K562 (cell line): ENCODE data around the gene PCNX3. TPM values are rescaled to one million over a fixed set of nuclear protein-coding genes. Genes with fewer than 3 reads are reported as not detected.

ENCODE experiments used
- ATF4 ChIP-seq: fragments of 450-650 bp; formaldehyde crosslinking; IDR thresholded peaks from 2 replicates; pipeline ENCODE4 v1.4.0; 2022; ENCODE audit warnings: mild to moderate bottlenecking, moderate library complexity
- CBX1 ChIP-seq: sonication (generic); IDR thresholded peaks from 2 replicates; pipeline ENCODE4 v1.6.1; 2016; ENCODE audit warnings: antibody characterized with exemption, low read depth, mild to moderate bottlenecking
- CREB1 ChIP-seq, 2 experiments: sonication (generic) in 1 of 2; formaldehyde crosslinking in 1 of 2; IDR thresholded peaks; 2 replicates each; pipeline versions ENCODE4 v1.6.1 to v1.8.0; 2012 to 2022; ENCODE audit warnings: inconsistent platforms in 1 of 2, mild to moderate bottlenecking in 1 of 2, missing genetic modification reagents in 1 of 2, moderate library complexity in 1 of 2
- EGR1 ChIP-seq: fragments of 450-650 bp; conservative IDR thresholded peaks from 2 replicates; pipeline ENCODE4 v1.6.1; 2017; ENCODE audit warnings: mild to moderate bottlenecking
- EP400 ChIP-seq: fragments of 450-650 bp; IDR thresholded peaks from 2 replicates; pipeline ENCODE4 v1.6.1; 2017; ENCODE audit warnings: antibody characterized with exemption, mild to moderate bottlenecking, moderate library complexity
- FUS ChIP-seq: fragments of 200-400 bp; formaldehyde crosslinking; optimal IDR thresholded peaks from 2 replicates; pipeline ENCODE3; 2017; ENCODE audit warnings: low read depth, low read length
- HOXB6 ChIP-seq: fragments of 250-450 bp; sonication (Bioruptor Pico); IDR thresholded peaks from 2 replicates; pipeline ENCODE4 v1.5.1; 2022; ENCODE audit warnings: mild to moderate bottlenecking, borderline replicate concordance
- ILK ChIP-seq: fragments of 450-650 bp; IDR thresholded peaks from 2 replicates; pipeline ENCODE4 v1.6.1; 2016; ENCODE audit warnings: missing genetic modification characterization, low read depth, mild to moderate bottlenecking, missing compliant biosample characterization, moderate library complexity, borderline replicate concordance
- MEIS2 ChIP-seq: fragments of 450-650 bp; IDR thresholded peaks from 2 replicates; pipeline ENCODE4 v1.6.1; 2014; ENCODE audit warnings: mild to moderate bottlenecking; ENCODE audit not compliant: partially characterized antibody
- POLR2H ChIP-seq: IDR thresholded peaks from 2 replicates; pipeline ENCODE4 v1.6.1; 2016; ENCODE audit warnings: missing genetic modification characterization, low read depth, mild to moderate bottlenecking, control low read depth, missing compliant biosample characterization, moderate library complexity
- POU5F1 ChIP-seq: fragments of 150-350 bp; IDR thresholded peaks from 2 replicates; pipeline ENCODE4 v1.6.1; 2014; ENCODE audit warnings: borderline replicate concordance, low read length, low read depth, mild to moderate bottlenecking; ENCODE audit not compliant: partially characterized antibody
- RCOR1 ChIP-seq, 2 experiments: IDR thresholded peaks; 2 replicates each; pipeline ENCODE4 v1.6.1; 2012; ENCODE audit warnings: low read depth in 2 of 2, low read length in 2 of 2, borderline replicate concordance in 1 of 2, improper control_type of control experiment in 1 of 2
- RFX7 ChIP-seq: fragments of 250-450 bp; sonication (Bioruptor Pico); IDR thresholded peaks from 2 replicates; pipeline ENCODE4 v1.5.1; 2021; ENCODE audit warnings: mild to moderate bottlenecking
- SAP30 ChIP-seq: fragments of 200-600 bp; sonication (generic); IDR thresholded peaks from 2 replicates; pipeline ENCODE4 v1.6.1; 2012; ENCODE audit warnings: borderline replicate concordance, low read depth, mild to moderate bottlenecking, moderate library complexity, low read length, control low read depth, inconsistent platforms; ENCODE audit not compliant: insufficient read depth, poor library complexity, severe bottlenecking
- SP1 ChIP-seq: sonication (generic); formaldehyde crosslinking; IDR thresholded peaks from 2 replicates; pipeline ENCODE4 v1.8.1; 2022; ENCODE audit warnings: mild to moderate bottlenecking, missing genetic modification reagents
- TFAP4 ChIP-seq: sonication (generic); formaldehyde crosslinking; IDR thresholded peaks from 2 replicates; pipeline ENCODE4 v1.8.0; 2022; ENCODE audit warnings: missing genetic modification reagents, mild to moderate bottlenecking, moderate library complexity, borderline replicate concordance
- ZFX ChIP-seq: sonication (generic); formaldehyde crosslinking; IDR thresholded peaks from 2 replicates; pipeline ENCODE4 v1.8.0; 2022; ENCODE audit warnings: mild to moderate bottlenecking, missing genetic modification reagents, moderate library complexity
- ZNF134 ChIP-seq: fragments of 250-450 bp; sonication (Bioruptor Pico); conservative IDR thresholded peaks from 2 replicates; pipeline ENCODE4 v1.4.0; 2020
- ZNF780A ChIP-seq: fragments of 250-450 bp; sonication (Bioruptor Pico); IDR thresholded peaks from 2 replicates; pipeline ENCODE4 v1.5.0; 2021; ENCODE audit warnings: mild to moderate bottlenecking
- polyA plus RNA-seq, 8 experiments: library from polyadenylated mRNA; depleted of rRNA in 4 of 8; stranded (reverse) in 5 of 8; unstranded in 3 of 8; fragments of >200 nt; fragmentation: Nextera tagmentation in 2 of 8; fragmentation: Illumina TruSeq in 1 of 8; extraction: Ambion mirVana in 2 of 8; extraction: Trizol in 1 of 8; gene quantifications; 2 replicates each; pipeline versions ENCODE4 v1.2.1 to v1.2.3, GENCODE V29; 2011 to 2014; ENCODE audit warnings: inconsistent platforms in 1 of 8, missing spikeins in 1 of 8
- total RNA-seq, 7 experiments: library from RNA; depleted of rRNA in 6 of 7; stranded (reverse); fragments of >200 nt in 6 of 7; fragmentation: Illumina TruSeq in 2 of 7; extraction: Trizol in 2 of 7; gene quantifications; 2 replicates each; pipeline versions ENCODE4 v1.2.1 to v1.2.3, GENCODE V29; 2011 to 2021; ENCODE audit warnings: low replicate concordance in 1 of 7
- TF ChIP-seq, protein P1 (sequence below), 2 experiments: fragments of 250-450 bp in 1 of 2; fragments of 450-650 bp in 1 of 2; sonication (Bioruptor Pico) in 1 of 2; IDR thresholded peaks; 2 replicates each; pipeline versions ENCODE4 v1.6.1 to v1.8.0; 2016 to 2021; ENCODE audit warnings: mild to moderate bottlenecking in 2 of 2, moderate library complexity in 2 of 2, missing compliant biosample characterization in 1 of 2, missing genetic modification characterization in 1 of 2
- TF ChIP-seq, protein P2 (sequence below), 2 experiments: fragments of 450-650 bp; conservative IDR thresholded peaks; 2 replicates each; pipeline ENCODE4 v1.6.1; 2017; ENCODE audit warnings: mild to moderate bottlenecking in 2 of 2, moderate library complexity in 2 of 2

Gene PCNX3
- total and polyA plus RNA-seq, 9 of the 15 experiments (the other 6 are each of a cell fraction or from before 2014, with no cell fraction given) = 0.11 to 47.8 (median 12.8) TPM

GRCh38 chr11:65662799-65663638 lies 47.4 kb downstream of the PCNX3 start, which contains the start of gene RELA (continued):
- TF ChIP-seq RCOR1 (IDR thresholded peaks at IDR 0.05; ENCODE audit: borderline replicate concordance in 1 of 2, low read depth in 2 of 2, low read length in 2 of 2) (peak in 1 of 2 experiments; percentile 11; a peak in 1 of 4 replicates), SP1 (CRISPR knock-in tag) (0 out of 2 replicates have a peak, but pooled peaks have one; percentile 34), EP400 (peak; percentile 68), SAP30 (peak; percentile 68), MEIS2 (peak; percentile 78), HOXB6 (CRISPR knock-in tag) (no peak), RFX7 (CRISPR knock-in tag) (no peak), CBX1 (peak; percentile 23; the same call in 1 of the 2 replicates), ZFX (CRISPR knock-in tag) (peak; percentile 99), FUS (peak; percentile 72), TFAP4 (CRISPR knock-in tag) (peak; percentile 65; the same call in 1 of the 2 replicates), POLR2H (tag) (peak; percentile 76), EGR1 (no peak), ZNF780A (CRISPR knock-in tag) (no peak), ATF4 (CRISPR knock-in tag) (0 out of 2 replicates have a peak, but pooled peaks have one; percentile 31), POU5F1 (no peak), CREB1 (IDR thresholded peaks at IDR 0.05) (peak; percentile 71), CREB1 (CRISPR knock-in tag; IDR thresholded peaks at IDR 0.05) (no peak; the same call in 1 of the 2 replicates), ILK (tag) (no peak), ZNF134 (0 out of 2 replicates have a peak, but pooled peaks have one; percentile 21)
- TF ChIP-seq, protein P1, sequence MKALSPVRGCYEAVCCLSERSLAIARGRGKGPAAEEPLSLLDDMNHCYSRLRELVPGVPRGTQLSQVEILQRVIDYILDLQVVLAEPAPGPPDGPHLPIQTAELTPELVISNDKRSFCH (CRISPR knock-in tag; IDR thresholded peaks at IDR 0.05) = no peak
- TF ChIP-seq, protein P1 (tag; IDR thresholded peaks at IDR 0.05) = 0 out of 2 replicates have a peak, but pooled peaks have one; percentile 18
- TF ChIP-seq, protein P2, sequence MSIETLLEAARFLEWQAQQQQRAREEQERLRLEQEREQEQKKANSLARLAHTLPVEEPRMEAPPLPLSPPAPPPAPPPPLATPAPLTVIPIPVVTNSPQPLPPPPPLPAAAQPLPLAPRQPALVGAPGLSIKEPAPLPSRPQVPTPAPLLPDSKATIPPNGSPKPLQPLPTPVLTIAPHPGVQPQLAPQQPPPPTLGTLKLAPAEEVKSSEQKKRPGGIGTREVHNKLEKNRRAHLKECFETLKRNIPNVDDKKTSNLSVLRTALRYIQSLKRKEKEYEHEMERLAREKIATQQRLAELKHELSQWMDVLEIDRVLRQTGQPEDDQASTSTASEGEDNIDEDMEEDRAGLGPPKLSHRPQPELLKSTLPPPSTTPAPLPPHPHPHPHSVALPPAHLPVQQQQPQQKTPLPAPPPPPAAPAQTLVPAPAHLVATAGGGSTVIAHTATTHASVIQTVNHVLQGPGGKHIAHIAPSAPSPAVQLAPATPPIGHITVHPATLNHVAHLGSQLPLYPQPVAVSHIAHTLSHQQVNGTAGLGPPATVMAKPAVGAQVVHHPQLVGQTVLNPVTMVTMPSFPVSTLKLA (conservative IDR thresholded peaks at IDR 0.05) = peak; percentile 42 to 78; a peak in 3 of 4 replicates
